ENCODE results near the gene MYO1H. TPM values are rescaled to one million over a fixed set of nuclear protein-coding genes. Genes with fewer than 3 reads are reported as not detected.

The MYO1H gene
- total and polyA plus RNA-seq, 5 donors, result 0.09 to 0.88 (median 0.47) TPM

- 96% methylated on average over 1 of the region's 1 CpG for WGBS
- H3K27ac ChIP-seq (ENCODE audit: low read length), result no peak overlapping the region
- H3K9me3 ChIP-seq (ENCODE audit: control insufficient read depth, low read length), result no peaks in the 10 kb centered on the region
- H3K4me3 ChIP-seq (ENCODE audit: low read length), result no peak overlapping the region
- no peak for ATAC-seq
- DNase-seq, result no peak
- H3K27me3 ChIP-seq (ENCODE audit: control insufficient read depth, insufficient read depth), result no peaks in the 10 kb centered on the region
- intact Hi-C loops (cut with DNase I), result no loop called here
- H3K4me1 ChIP-seq (ENCODE audit: control insufficient read depth, insufficient read depth, low read length), result no peaks in the 10 kb centered on the region
Observed at GRCh38 chr12:109493938-109494337, 146.2 kb downstream of the MYO1H start.

GRCh38 chr12:109494348-109494881 is 146.7 kb downstream of the MYO1H start:
- Histone ChIP-seq H3K4me3 (ENCODE audit: low read length) (no peak overlapping the region), H3K27ac (ENCODE audit: low read length) (no peak overlapping the region), H3K4me1 (ENCODE audit: control insufficient read depth, insufficient read depth, low read length) (no peaks in the 10 kb centered on the region), H3K27me3 (ENCODE audit: control insufficient read depth, insufficient read depth) (no peaks in the 10 kb centered on the region), H3K9me3 (ENCODE audit: control insufficient read depth, low read length) (no peaks in the 10 kb centered on the region)
- intact Hi-C loops (cut with DNase I), result no loop called here
- ATAC-seq (no peak), DNase-seq (no peak)
- WGBS, result 96% methylated on average over 7 of the region's 7 CpGs

- H3K27ac ChIP-seq (ENCODE audit: low read length), result no peak overlapping the region
- H3K4me1 ChIP-seq (ENCODE audit: control insufficient read depth, insufficient read depth, low read length), result no peaks in the 10 kb centered on the region
- H3K27me3 ChIP-seq (ENCODE audit: control insufficient read depth, insufficient read depth), result no peaks in the 10 kb centered on the region
- H3K9me3 ChIP-seq (ENCODE audit: control insufficient read depth, low read length), result no peaks in the 10 kb centered on the region
- DNase-seq (no peak), ATAC-seq (no peak)
- intact Hi-C loops (cut with DNase I), result no loop called here
- H3K4me3 ChIP-seq (ENCODE audit: low read length), result no peak overlapping the region
Observed at GRCh38 chr12:109495012-109495411, 147.3 kb downstream of the MYO1H start.

- no peaks in the 10 kb centered on the region for H3K4me1 ChIP-seq (ENCODE audit: control insufficient read depth, insufficient read depth, low read length)
- intact Hi-C loops (cut with DNase I), result no loop called here
- no peaks in the 10 kb centered on the region for H3K9me3 ChIP-seq (ENCODE audit: control insufficient read depth, low read length)
- H3K27ac ChIP-seq (ENCODE audit: low read length), result no peak overlapping the region
- no peaks in the 10 kb centered on the region for H3K27me3 ChIP-seq (ENCODE audit: control insufficient read depth, insufficient read depth)
- no peak overlapping the region for H3K4me3 ChIP-seq (ENCODE audit: low read length)
- no peak for ATAC-seq
- no peak for DNase-seq
Observed at GRCh38 chr12:109496306-109496705, 148.6 kb downstream of the MYO1H start.

- ATAC-seq (no peak), DNase-seq (no peak)
- Histone ChIP-seq H3K27ac (ENCODE audit: low read length) (no peak overlapping the region), H3K27me3 (ENCODE audit: control insufficient read depth, insufficient read depth) (no peaks in the 10 kb centered on the region), H3K9me3 (ENCODE audit: control insufficient read depth, low read length) (no peaks in the 10 kb centered on the region), H3K4me1 (ENCODE audit: control insufficient read depth, insufficient read depth, low read length) (no peaks in the 10 kb centered on the region), H3K4me3 (ENCODE audit: low read length) (no peak overlapping the region)
- intact Hi-C loops (cut with DNase I), result no loop called here
- 90% methylated on average over 7 of the region's 7 CpGs for WGBS
Observed at GRCh38 chr12:109497675-109498074, 150.0 kb downstream of the MYO1H start.

Other genes with a start within 250 kb of the MYO1H start
- 100 to 1,000 TPM in 3 of 4 donors, 10 to 100 TPM in 1; 94.9 to 128 (median 116) TPM for gene ACACB, start 231.3 kb upstream of the MYO1H start, total RNA-seq
- 87.1 TPM for gene ACACB, start 231.3 kb upstream of the MYO1H start, polyA plus RNA-seq
- not detected for gene FOXN4, start 38.6 kb upstream of the MYO1H start, total RNA-seq
- not detected for gene FOXN4, start 38.6 kb upstream of the MYO1H start, polyA plus RNA-seq
- gene KCTD10, start 129.4 kb downstream of the MYO1H start, total RNA-seq, result 10 to 100 TPM; 28.3 to 76.9 (median 32.9) TPM
- 16.5 TPM for gene KCTD10, start 129.4 kb downstream of the MYO1H start, polyA plus RNA-seq
- gene UBE3B, start 129.7 kb downstream of the MYO1H start, total RNA-seq, result 10 to 100 TPM; 39.9 to 53.2 (median 46.8) TPM
- gene UBE3B, start 129.7 kb downstream of the MYO1H start, polyA plus RNA-seq, result 22.6 TPM
- 10 to 100 TPM; 37.0 to 50.7 (median 42.2) TPM for gene MMAB, start 225.6 kb downstream of the MYO1H start, total RNA-seq
- 46.9 TPM for gene MMAB, start 225.6 kb downstream of the MYO1H start, polyA plus RNA-seq
- 10 to 100 TPM in 1 of 4 donors, 1 to 10 TPM in 3; 5.8 to 10.2 (median 6.9) TPM for gene MVK, start 225.9 kb downstream of the MYO1H start, total RNA-seq
- gene MVK, start 225.9 kb downstream of the MYO1H start, polyA plus RNA-seq, result 9.6 TPM

Measured in right cardiac atrium (tissue), 5 donors.